Activated naive CD8-positive, alpha-beta T cell treated with anti-CD3 and anti-CD28 coated beads for 36 hours (primary cell): ENCODE data around the gene LDAH. TPM values are rescaled to one million over a fixed set of nuclear protein-coding genes. Genes with fewer than 3 reads are reported as not detected.

Source experiments
- DNase-seq: peaks from one replicate; pipeline ENCODE4 v3.0.0; 2021
- H3K27ac Mint-ChIP-seq: one replicate; pipeline ENCODE4 v1.8.0; 2022; ENCODE audit warnings: mild to moderate bottlenecking, moderate library complexity, mixed read lengths
- H3K27me3 Mint-ChIP-seq: one replicate; pipeline ENCODE4 v1.8.0; 2022; ENCODE audit warnings: mild to moderate bottlenecking, mixed read lengths
- H3K36me3 Mint-ChIP-seq: one replicate; pipeline ENCODE4 v1.8.0; 2021; ENCODE audit warnings: mild to moderate bottlenecking, mixed read lengths
- H3K4me1 Mint-ChIP-seq: one replicate; pipeline ENCODE4 v1.8.0; 2021; ENCODE audit warnings: mixed read lengths
- H3K4me3 Mint-ChIP-seq: one replicate; pipeline ENCODE4 v1.8.0; 2022; ENCODE audit warnings: mild to moderate bottlenecking, moderate library complexity, mixed read lengths
- H3K9me3 Mint-ChIP-seq: one replicate; pipeline ENCODE4 v1.8.0; 2022; ENCODE audit warnings: mixed read lengths
- total RNA-seq, 2 experiments: library from RNA; stranded (reverse); gene quantifications; one replicate each; pipeline ENCODE4 v1.2.3, GENCODE V29; 2021

Gene LDAH
- total RNA-seq, 2 experiments from 2014 or later, result 24.7 to 27.3 TPM

GRCh38 chr2:20666005-20666303, 156.9 kb downstream of the LDAH start:
- Mint-ChIP-seq H3K36me3 (no peaks in the 10 kb centered on the region), H3K9me3 (no peaks in the 10 kb centered on the region), H3K27me3 (peaks cover 91% of the 10 kb centered on the region), H3K4me3 (peak overlapping the region; percentile 67), H3K27ac (no peak overlapping the region), H3K4me1 (peaks cover 14% of the 10 kb centered on the region)
- DNase-seq, result no peak

- peaks cover 14% of the 10 kb centered on the region for H3K4me1 Mint-ChIP-seq
- H3K27ac Mint-ChIP-seq, result no peak overlapping the region
- peaks cover 91% of the 10 kb centered on the region for H3K27me3 Mint-ChIP-seq
- no peaks in the 10 kb centered on the region for H3K9me3 Mint-ChIP-seq
- H3K36me3 Mint-ChIP-seq, result no peaks in the 10 kb centered on the region
- H3K4me3 Mint-ChIP-seq, result no peak overlapping the region
- DNase-seq, result no peak
These were observed 157.5 kb downstream of the LDAH start for GRCh38 chr2:20665243-20666004.

- no peak overlapping the region for H3K27ac Mint-ChIP-seq
- no peak for DNase-seq
- peaks cover 84% of the 10 kb centered on the region for H3K27me3 Mint-ChIP-seq
- no peaks in the 10 kb centered on the region for H3K9me3 Mint-ChIP-seq
- no peak overlapping the region for H3K4me3 Mint-ChIP-seq
- peaks cover 11% of the 10 kb centered on the region for H3K4me1 Mint-ChIP-seq
- H3K36me3 Mint-ChIP-seq, result no peaks in the 10 kb centered on the region
These were observed 158.3 kb downstream of the LDAH start for GRCh38 chr2:20664431-20665242.

- DNase-seq, result no peak
- Mint-ChIP-seq H3K27me3 (peaks cover 82% of the 10 kb centered on the region), H3K27ac (no peak overlapping the region), H3K36me3 (no peaks in the 10 kb centered on the region), H3K9me3 (no peaks in the 10 kb centered on the region), H3K4me3 (no peak overlapping the region), H3K4me1 (peaks cover 7% of the 10 kb centered on the region)
These were observed 158.9 kb downstream of the LDAH start for GRCh38 chr2:20664071-20664390.

- Mint-ChIP-seq H3K27me3 (peaks cover 77% of the 10 kb centered on the region), H3K9me3 (no peaks in the 10 kb centered on the region), H3K4me1 (peaks cover 7% of the 10 kb centered on the region), H3K4me3 (no peak overlapping the region), H3K27ac (no peak overlapping the region), H3K36me3 (no peaks in the 10 kb centered on the region)
- no peak for DNase-seq
These were observed 159.5 kb downstream of the LDAH start for GRCh38 chr2:20663196-20664070.

- Mint-ChIP-seq H3K4me3 (no peak overlapping the region), H3K4me1 (peaks cover 7% of the 10 kb centered on the region), H3K27ac (no peak overlapping the region), H3K9me3 (no peaks in the 10 kb centered on the region), H3K27me3 (peaks cover 67% of the 10 kb centered on the region), H3K36me3 (no peaks in the 10 kb centered on the region)
- DNase-seq, result no peak
These were observed 160.5 kb downstream of the LDAH start for GRCh38 chr2:20662308-20662937.

- peaks cover 7% of the 10 kb centered on the region for H3K4me1 Mint-ChIP-seq
- peak; percentile 55 for DNase-seq
- H3K4me3 Mint-ChIP-seq, result no peak overlapping the region
- no peak overlapping the region for H3K27ac Mint-ChIP-seq
- H3K9me3 Mint-ChIP-seq, result no peaks in the 10 kb centered on the region
- no peaks in the 10 kb centered on the region for H3K36me3 Mint-ChIP-seq
- peaks cover 65% of the 10 kb centered on the region for H3K27me3 Mint-ChIP-seq
These were observed 161.2 kb downstream of the LDAH start for GRCh38 chr2:20661421-20662307.

GRCh38 chr2:20660506-20661420, 162.1 kb downstream of the LDAH start:
- Mint-ChIP-seq H3K4me1 (peaks cover 3% of the 10 kb centered on the region), H3K27me3 (peaks cover 56% of the 10 kb centered on the region), H3K9me3 (no peaks in the 10 kb centered on the region), H3K27ac (no peak overlapping the region), H3K36me3 (no peaks in the 10 kb centered on the region), H3K4me3 (no peak overlapping the region)
- DNase-seq, result no peak

GRCh38 chr2:20657522-20658235, 165.2 kb downstream of the LDAH start:
- no peak for DNase-seq
- no peaks in the 10 kb centered on the region for H3K4me1 Mint-ChIP-seq
- H3K9me3 Mint-ChIP-seq, result no peaks in the 10 kb centered on the region
- no peaks in the 10 kb centered on the region for H3K36me3 Mint-ChIP-seq
- H3K4me3 Mint-ChIP-seq, result no peak overlapping the region
- no peak overlapping the region for H3K27ac Mint-ChIP-seq
- peaks cover 27% of the 10 kb centered on the region for H3K27me3 Mint-ChIP-seq

- Mint-ChIP-seq H3K27ac (no peak overlapping the region), H3K27me3 (peaks cover 16% of the 10 kb centered on the region), H3K9me3 (no peaks in the 10 kb centered on the region), H3K36me3 (no peaks in the 10 kb centered on the region), H3K4me1 (peaks cover 1% of the 10 kb centered on the region), H3K4me3 (no peak overlapping the region)
- DNase-seq, result no peak
These were observed 166.3 kb downstream of the LDAH start for GRCh38 chr2:20656561-20656960.

GRCh38 chr2:20654535-20654813, 168.4 kb downstream of the LDAH start:
- Mint-ChIP-seq H3K27ac (no peak overlapping the region), H3K4me3 (no peak overlapping the region), H3K36me3 (no peaks in the 10 kb centered on the region), H3K9me3 (no peaks in the 10 kb centered on the region), H3K4me1 (peaks cover 15% of the 10 kb centered on the region), H3K27me3 (peaks cover 2% of the 10 kb centered on the region)
- no peak for DNase-seq

GRCh38 chr2:20653695-20654534, 169.0 kb downstream of the LDAH start:
- Mint-ChIP-seq H3K4me1 (peaks cover 15% of the 10 kb centered on the region), H3K4me3 (no peak overlapping the region), H3K27me3 (no peaks in the 10 kb centered on the region), H3K27ac (no peak overlapping the region), H3K9me3 (no peaks in the 10 kb centered on the region), H3K36me3 (no peaks in the 10 kb centered on the region)
- no peak for DNase-seq
